Ascending aorta (tissue), 2 donors: ENCODE measurements around the gene CXCL9. TPM values are rescaled to one million over a fixed set of nuclear protein-coding genes. Genes with fewer than 3 reads are reported as not detected.

Experiments
- DNase-seq, 2 donors: peaks; one replicate each; pipeline ENCODE4 v3.0.0-alpha.2; 2019; ENCODE audit warnings: low spot score in 2 of 2
- H3K27ac ChIP-seq, 2 donors: fragments of 200-600 bp; sonication (generic); one replicate each; pipeline ENCODE4 v1.5.1; 2016 to 2017; ENCODE audit warnings: mild to moderate bottlenecking in 1 of 2
- H3K27me3 ChIP-seq: fragments of 200-600 bp; sonication (generic); one replicate; pipeline ENCODE4 v1.5.1; 2017
- H3K36me3 ChIP-seq, 2 donors: fragments of 200-600 bp; sonication (generic); one replicate each; pipeline ENCODE4 v1.5.1; 2016
- H3K4me1 ChIP-seq, 2 donors: fragments of 200-600 bp; sonication (generic); one replicate each; pipeline ENCODE4 v1.5.1; 2016 to 2017; ENCODE audit warnings: mild to moderate bottlenecking in 1 of 2
- H3K4me3 ChIP-seq, 2 donors: fragments of 200-600 bp; sonication (generic); one replicate each; pipeline ENCODE4 v1.5.1; 2016 to 2017; ENCODE audit warnings: mild to moderate bottlenecking in 1 of 2
- H3K9me3 ChIP-seq, 2 donors: fragments of 200-600 bp; sonication (generic); one replicate each; pipeline ENCODE4 v1.5.1; 2016
- CTCF ChIP-seq, 3 experiments: fragments of 200-600 bp in 2 of 3; fragments of 450-650 bp in 1 of 3; sonication (generic) in 2 of 3; IDR thresholded peaks; one replicate each; pipeline ENCODE4 v1.5.1; 2016 to 2019; ENCODE audit warnings: antibody characterized with exemption in 3 of 3, mild to moderate bottlenecking in 1 of 3, moderate library complexity in 1 of 3
- intact Hi-C: fragments of 100-400 bp; cut with DNase I; formaldehyde crosslinking; loops from one replicate; pipeline ENCODE4 v1.15.1; 2023
- total RNA-seq: library from RNA; depleted of rRNA; stranded (reverse); fragments of >200 nt; gene quantifications from one replicate; pipeline ENCODE4 v1.1.0, GENCODE V29; 2016

CXCL9 gene
- total RNA-seq, 1 donor from 2014 or later: 0.21 TPM

- H3K27me3 ChIP-seq: no peaks in the 10 kb centered on the region
- H3K36me3 ChIP-seq: no peaks in the 10 kb centered on the region
- no peak overlapping the region for H3K4me3 ChIP-seq
- intact Hi-C loops: loop anchor here (10.0 kb wide), 1 partner anchor 323 kb away; the partner anchor contains the start of gene G3BP2
- DNase-seq: no peak
- H3K27ac ChIP-seq: no peak overlapping the region
- TF ChIP-seq CTCF (IDR thresholded peaks at IDR 0.05): no peak
- no peaks in the 10 kb centered on the region for H3K9me3 ChIP-seq
- no peaks in the 10 kb centered on the region for H3K4me1 ChIP-seq
Measured at GRCh38 chr4:75997946-75998345, 9.4 kb downstream of the CXCL9 start.

GRCh38 chr4:75997081-75997480, 10.2 kb downstream of the CXCL9 start:
- intact Hi-C loops: loop anchor here (10.0 kb wide), 1 partner anchor 322 kb away; the partner anchor contains the start of gene G3BP2
- Histone ChIP-seq H3K4me1 (no peaks in the 10 kb centered on the region), H3K4me3 (no peak overlapping the region), H3K27ac (no peak overlapping the region), H3K9me3 (no peaks in the 10 kb centered on the region), H3K36me3 (no peaks in the 10 kb centered on the region), H3K27me3 (no peaks in the 10 kb centered on the region)
- no peak for DNase-seq
- TF ChIP-seq CTCF (IDR thresholded peaks at IDR 0.05): no peak

- H3K27ac ChIP-seq: no peak overlapping the region
Measured at GRCh38 chr4:75995727-75996126, 11.6 kb downstream of the CXCL9 start.

GRCh38 chr4:75992462-75992861, 14.8 kb downstream of the CXCL9 start:
- H3K27ac ChIP-seq: no peak overlapping the region
- H3K4me1 ChIP-seq: peaks cover 0 to 5% of the 10 kb centered on the region in 2 donors
- no peaks in the 10 kb centered on the region for H3K9me3 ChIP-seq
- DNase-seq: no peak
- intact Hi-C loops: loop anchor here (5.0 to 10.0 kb wide), 2 partner anchors 220 to 318 kb away; partner anchors contain the start of genes G3BP2 and SCARB2
- H3K36me3 ChIP-seq: no peaks in the 10 kb centered on the region
- no peaks in the 10 kb centered on the region for H3K27me3 ChIP-seq
- TF ChIP-seq CTCF (IDR thresholded peaks at IDR 0.05): no peak
- no peak overlapping the region for H3K4me3 ChIP-seq

More at GRCh38 chr4:75995727-75996126, 11.6 kb downstream of the CXCL9 start:
- H3K4me1 ChIP-seq: no peaks in the 10 kb centered on the region
- no peak overlapping the region for H3K4me3 ChIP-seq
- H3K27me3 ChIP-seq: no peaks in the 10 kb centered on the region
- peak; percentile 37 to 72 (median 54) for TF ChIP-seq CTCF (IDR thresholded peaks at IDR 0.05)
- H3K9me3 ChIP-seq: no peaks in the 10 kb centered on the region
- no peaks in the 10 kb centered on the region for H3K36me3 ChIP-seq
- intact Hi-C loops: loop anchor here (10.0 kb wide), 1 partner anchor 321 kb away; the partner anchor contains the start of gene G3BP2
- no peak for DNase-seq

- intact Hi-C loops: loop anchor here (2.0 to 10.0 kb wide), 6 partner anchors 49 to 1873 kb away; partner anchors contain the start of genes G3BP2, MRPL1, NAAA and NUP54
- no peak for DNase-seq
Measured at GRCh38 chr4:75989846-75990528, 17.3 kb downstream of the CXCL9 start.

More at GRCh38 chr4:75989846-75990528, 17.3 kb downstream of the CXCL9 start:
- H3K4me3 ChIP-seq: peak overlapping the region; percentile 67 to 80
- no peaks in the 10 kb centered on the region for H3K36me3 ChIP-seq
- TF ChIP-seq CTCF (IDR thresholded peaks at IDR 0.05): no peak
- H3K4me1 ChIP-seq: peaks cover 0 to 5% of the 10 kb centered on the region in 2 donors
- H3K27ac ChIP-seq: peak overlapping the region; percentile 65 to 68
- no peaks in the 10 kb centered on the region for H3K27me3 ChIP-seq
- no peaks in the 10 kb centered on the region for H3K9me3 ChIP-seq
